GM12891 (cell line): ENCODE data around the gene TAOK1.

Source experiments
- POLR2A ChIP-seq: IDR thresholded peaks from 2 replicates; pipeline ENCODE4 v1.6.1; 2011; ENCODE audit warnings: low read depth, low read length, control low read depth
- POLR2AphosphoS5 ChIP-seq: IDR thresholded peaks from 2 replicates; pipeline ENCODE4 v1.6.1; 2011; ENCODE audit warnings: low read depth, low read length, control low read depth
- SPI1 ChIP-seq: IDR thresholded peaks from 2 replicates; pipeline ENCODE4 v1.6.1; 2011; ENCODE audit warnings: low read depth, low read length, control low read depth
- TAF1 ChIP-seq: IDR thresholded peaks from 2 replicates; pipeline ENCODE4 v1.6.1; 2011; ENCODE audit warnings: low read depth, low read length, control low read depth

- no peak for TF ChIP-seq POLR2A
- no peak for TF ChIP-seq POLR2AphosphoS5
- no peak for TF ChIP-seq TAF1
- TF ChIP-seq SPI1 = no peak
Observed at GRCh38 chr17:29594519-29595090, 204.4 kb downstream of the TAOK1 start.
